OCI-LY1 (cell line): ENCODE measurements around the gene RASAL3.
A peak's percentile ranks its signal among the peaks of the same experiment; 100 is the strongest.

Experiments
- H2AFZ ChIP-seq: fragments of 200-600 bp; sonication (generic), shearing (Covaris generic); 2 replicates; pipeline ENCODE4 v1.6.0; 2014; ENCODE audit warnings: antibody characterized with exemption, mild to moderate bottlenecking, low read length
- H3F3A ChIP-seq: fragments of 200-600 bp; sonication (generic), shearing (Covaris generic); 2 replicates; pipeline ENCODE4 v1.6.0; 2014; ENCODE audit warnings: mild to moderate bottlenecking, antibody characterized with exemption, low read length, moderate library complexity; ENCODE audit not compliant: insufficient read depth
- H3K27ac ChIP-seq: fragments of 200-600 bp; sonication (generic); 2 replicates; pipeline ENCODE4 v1.5.1; 2014; ENCODE audit warnings: low read length, mixed run types, mild to moderate bottlenecking, low read depth; ENCODE audit not compliant: poor library complexity, severe bottlenecking
- H3K27me3 ChIP-seq: fragments of 200-600 bp; sonication (generic); 2 replicates; pipeline ENCODE4 v1.6.0; 2014; ENCODE audit warnings: antibody characterized with exemption, mild to moderate bottlenecking, low read length, moderate library complexity; ENCODE audit not compliant: insufficient read depth
- H3K36me3 ChIP-seq: fragments of 200-600 bp; sonication (generic); 2 replicates; pipeline ENCODE4 v1.6.1; 2014; ENCODE audit warnings: mild to moderate bottlenecking, antibody characterized with exemption, low read length, moderate library complexity, mixed read lengths; ENCODE audit not compliant: insufficient read depth
- H3K4me1 ChIP-seq: fragments of 200-600 bp; sonication (generic); 2 replicates; pipeline ENCODE4 v1.5.1; 2014; ENCODE audit warnings: mild to moderate bottlenecking, low read length, moderate library complexity; ENCODE audit not compliant: insufficient read depth, severe bottlenecking
- H3K4me2 ChIP-seq: fragments of 200-600 bp; sonication (generic), shearing (Covaris generic); 2 replicates; pipeline ENCODE4 v1.6.1; 2014; ENCODE audit warnings: low read length
- H3K4me3 ChIP-seq: fragments of 200-600 bp; sonication (generic); 2 replicates; pipeline ENCODE4 v1.5.1; 2014; ENCODE audit warnings: low read length, low read depth, mild to moderate bottlenecking, mixed read lengths; ENCODE audit not compliant: poor library complexity, severe bottlenecking
- H3K79me2 ChIP-seq: fragments of 200-600 bp; shearing (Covaris generic); 2 replicates; pipeline ENCODE4 v1.6.1; 2016; ENCODE audit warnings: mixed run types, low read length, mixed read lengths; ENCODE audit not compliant: insufficient read depth
- H3K9ac ChIP-seq: fragments of 200-600 bp; sonication (generic), shearing (Covaris generic); 2 replicates; pipeline ENCODE4 v1.6.1; 2014; ENCODE audit warnings: mild to moderate bottlenecking, low read length, mixed read lengths
- H3K9me2 ChIP-seq: fragments of 200-600 bp; sonication (generic), shearing (Covaris generic); 2 replicates; pipeline ENCODE4 v1.6.1; 2014; ENCODE audit warnings: low read depth, mild to moderate bottlenecking, low read length, mixed read lengths
- H3K9me3 ChIP-seq: fragments of 200-600 bp; shearing (Covaris generic); 2 replicates; pipeline ENCODE4 v1.6.1; 2014; ENCODE audit warnings: low read length, mixed read lengths
- H4K20me1 ChIP-seq: fragments of 200-600 bp; sonication (generic), shearing (Covaris generic); 2 replicates; pipeline ENCODE4 v1.6.0; 2016; ENCODE audit warnings: mild to moderate bottlenecking, low read length; ENCODE audit not compliant: insufficient read depth
- EZH2 ChIP-seq: fragments of 200-600 bp; sonication (generic), shearing (Covaris generic); IDR thresholded peaks from 2 replicates; pipeline ENCODE4 v1.8.0; 2017; ENCODE audit warnings: borderline replicate concordance, mixed run types, mild to moderate bottlenecking, antibody characterized with exemption, low read length, moderate library complexity, mixed read lengths
- TF ChIP-seq, protein P1 (sequence below): fragments of 200-600 bp; sonication (generic), shearing (Covaris generic); IDR thresholded peaks from 2 replicates; pipeline ENCODE4 v1.5.1; 2017; ENCODE audit warnings: mild to moderate bottlenecking, antibody characterized with exemption, low read length, moderate library complexity, mixed read lengths

RASAL3 gene

DNA sequence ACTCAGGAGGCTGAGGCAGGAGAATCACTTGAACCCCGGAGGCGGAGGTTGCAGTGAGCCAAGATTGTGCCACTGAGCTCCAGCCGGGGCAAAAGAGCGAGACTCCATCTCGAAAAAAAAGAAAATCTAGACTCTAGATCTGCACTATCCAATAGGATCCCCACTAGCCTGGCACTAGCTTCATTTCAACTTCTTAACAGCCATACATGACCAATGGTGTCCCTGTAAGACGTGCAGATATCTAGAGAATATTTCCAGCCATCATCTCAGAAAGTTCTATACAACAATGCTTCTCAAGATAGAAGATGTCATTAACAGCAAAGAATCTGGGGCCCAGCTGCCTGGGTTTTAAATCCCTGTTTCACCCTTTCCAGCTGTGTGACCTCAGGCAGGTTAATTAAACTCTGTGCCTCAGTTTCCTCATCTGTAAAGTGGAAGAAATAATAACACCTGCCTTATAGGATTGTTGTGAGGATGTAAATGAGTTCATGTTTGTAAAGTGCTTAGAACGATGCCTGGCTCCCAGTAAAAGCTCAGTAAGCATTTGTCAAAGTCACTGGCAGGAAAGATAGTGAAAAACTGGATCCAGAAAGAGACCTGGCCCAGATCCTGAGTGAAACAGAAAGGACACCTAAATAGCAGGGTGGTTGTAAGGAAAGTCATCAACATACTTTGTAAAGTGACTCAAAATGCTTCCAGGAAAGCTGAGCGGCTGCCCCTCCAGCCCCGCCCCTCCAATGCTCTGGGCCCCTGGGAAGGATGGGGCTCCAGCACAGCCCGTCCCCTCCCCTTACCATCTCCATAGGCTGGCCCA, 28.1 kb downstream of the RASAL3 start:
- no peaks in the 10 kb centered on the region for H3K36me3 ChIP-seq
- peaks cover 9% of the 10 kb centered on the region for H3K79me2 ChIP-seq
- H3K9ac ChIP-seq = no peak overlapping the region
- TF ChIP-seq, protein P1, sequence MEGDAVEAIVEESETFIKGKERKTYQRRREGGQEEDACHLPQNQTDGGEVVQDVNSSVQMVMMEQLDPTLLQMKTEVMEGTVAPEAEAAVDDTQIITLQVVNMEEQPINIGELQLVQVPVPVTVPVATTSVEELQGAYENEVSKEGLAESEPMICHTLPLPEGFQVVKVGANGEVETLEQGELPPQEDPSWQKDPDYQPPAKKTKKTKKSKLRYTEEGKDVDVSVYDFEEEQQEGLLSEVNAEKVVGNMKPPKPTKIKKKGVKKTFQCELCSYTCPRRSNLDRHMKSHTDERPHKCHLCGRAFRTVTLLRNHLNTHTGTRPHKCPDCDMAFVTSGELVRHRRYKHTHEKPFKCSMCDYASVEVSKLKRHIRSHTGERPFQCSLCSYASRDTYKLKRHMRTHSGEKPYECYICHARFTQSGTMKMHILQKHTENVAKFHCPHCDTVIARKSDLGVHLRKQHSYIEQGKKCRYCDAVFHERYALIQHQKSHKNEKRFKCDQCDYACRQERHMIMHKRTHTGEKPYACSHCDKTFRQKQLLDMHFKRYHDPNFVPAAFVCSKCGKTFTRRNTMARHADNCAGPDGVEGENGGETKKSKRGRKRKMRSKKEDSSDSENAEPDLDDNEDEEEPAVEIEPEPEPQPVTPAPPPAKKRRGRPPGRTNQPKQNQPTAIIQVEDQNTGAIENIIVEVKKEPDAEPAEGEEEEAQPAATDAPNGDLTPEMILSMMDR = no peak
- no peak for TF ChIP-seq EZH2
- H4K20me1 ChIP-seq = no peaks in the 10 kb centered on the region
- no peak overlapping the region for H3K4me2 ChIP-seq
- no peaks in the 10 kb centered on the region for H3K9me3 ChIP-seq
- H2AFZ ChIP-seq = no peak overlapping the region
- H3K4me3 ChIP-seq = no peak overlapping the region
- no peaks in the 10 kb centered on the region for H3K27me3 ChIP-seq
- H3K9me2 ChIP-seq = no peaks in the 10 kb centered on the region
- no peaks in the 10 kb centered on the region for H3F3A ChIP-seq
- H3K27ac ChIP-seq = no peak overlapping the region
- peaks cover 15% of the 10 kb centered on the region for H3K4me1 ChIP-seq

DNA sequence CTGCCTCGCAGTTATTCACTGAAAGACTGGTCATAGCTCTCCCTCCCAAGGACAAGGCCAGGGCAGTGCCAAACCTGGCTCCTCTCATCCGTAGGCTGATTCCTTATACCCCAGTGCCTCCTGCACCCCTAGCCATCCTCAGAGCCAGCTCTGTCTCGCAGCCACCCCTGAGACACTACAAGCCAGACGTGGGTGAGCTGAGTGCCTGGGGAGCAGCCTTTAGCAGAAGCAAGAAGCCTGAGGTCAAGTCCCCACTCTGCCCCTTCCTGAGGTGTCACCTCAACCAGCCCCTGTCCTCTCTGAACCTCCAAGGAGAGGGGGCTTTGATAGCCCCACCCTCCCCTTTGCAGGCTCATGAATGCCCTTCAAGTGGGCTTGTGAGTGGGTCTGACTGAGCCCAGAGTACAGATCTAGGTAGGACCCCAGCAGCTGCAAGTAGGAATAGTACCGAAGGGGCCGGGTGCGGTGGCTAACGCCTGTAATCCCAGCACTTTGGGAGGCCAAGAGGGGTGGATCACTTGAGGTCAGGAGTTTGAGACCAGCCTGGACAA, 30.8 kb downstream of the RASAL3 start:
- Histone ChIP-seq H4K20me1 (no peaks in the 10 kb centered on the region), H3K9ac (no peak overlapping the region), H3K9me2 (no peaks in the 10 kb centered on the region), H2AFZ (no peak overlapping the region), H3K9me3 (no peaks in the 10 kb centered on the region), H3F3A (no peaks in the 10 kb centered on the region), H3K79me2 (peaks cover 20% of the 10 kb centered on the region), H3K27me3 (no peaks in the 10 kb centered on the region), H3K36me3 (no peaks in the 10 kb centered on the region; the same call in 1 of the 2 replicates), H3K27ac (no peak overlapping the region), H3K4me3 (peak overlapping the region; percentile 79), H3K4me2 (peak overlapping the region; percentile 72), H3K4me1 (peaks cover 25% of the 10 kb centered on the region)
- TF ChIP-seq EZH2 = no peak
- TF ChIP-seq, protein P1 = no peak

DNA sequence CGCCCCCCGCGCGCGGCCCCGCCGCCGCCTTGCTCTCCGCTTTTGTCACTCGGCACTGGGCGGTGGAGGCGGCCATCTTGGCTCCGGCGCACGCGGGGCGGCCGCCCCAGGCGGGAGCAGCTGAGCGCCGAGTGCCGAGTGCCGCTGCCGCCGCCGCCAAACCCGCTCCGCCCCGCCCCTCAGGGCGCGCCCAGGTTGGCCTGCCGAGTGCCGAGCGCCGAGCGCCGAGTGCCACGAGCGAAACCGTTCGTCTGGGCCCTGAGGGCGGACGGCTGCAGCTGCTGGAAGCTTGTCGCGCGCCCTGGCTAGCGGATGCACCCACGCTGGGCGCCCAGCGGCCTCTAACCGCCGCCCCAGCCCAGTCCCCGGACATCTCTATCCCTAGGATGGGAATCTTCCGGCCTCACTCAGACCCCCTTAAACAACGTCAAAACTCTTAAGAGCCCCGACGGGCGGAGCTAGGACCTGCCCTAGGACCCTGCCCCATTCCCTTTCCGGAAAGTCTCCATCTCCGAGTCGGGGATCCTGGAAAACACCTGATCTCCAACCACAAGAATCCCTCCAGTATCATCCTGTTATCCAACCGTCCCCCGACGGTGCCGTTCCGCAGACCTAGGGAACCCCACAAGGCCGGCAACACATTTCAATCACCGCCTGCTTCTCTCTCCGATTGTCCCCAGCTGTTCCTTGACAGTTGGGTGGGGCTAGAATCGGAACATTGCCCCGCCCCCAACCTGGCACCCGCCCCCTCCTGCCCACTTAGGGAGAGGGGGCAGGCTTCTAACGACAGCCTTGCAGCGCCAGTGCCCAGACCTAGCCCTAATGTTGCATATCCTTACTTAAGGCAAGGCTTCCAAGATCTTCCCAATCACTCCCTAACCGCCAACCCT, 31.5 kb downstream of the RASAL3 start:
- peak overlapping the region; percentile 72 for H3K4me2 ChIP-seq
- no peaks in the 10 kb centered on the region for H3K9me3 ChIP-seq
- no peaks in the 10 kb centered on the region for H3K27me3 ChIP-seq
- H3K79me2 ChIP-seq = peaks cover 20% of the 10 kb centered on the region
- H3F3A ChIP-seq = no peaks in the 10 kb centered on the region
- no peaks in the 10 kb centered on the region for H3K9me2 ChIP-seq
- H3K9ac ChIP-seq = peak overlapping the region; percentile 80
- TF ChIP-seq, protein P1 = no peak
- no peak for TF ChIP-seq EZH2
- peaks cover 1% of the 10 kb centered on the region; the same call in 1 of the 2 replicates for H3K36me3 ChIP-seq
- no peak overlapping the region for H3K27ac ChIP-seq
- peak overlapping the region; percentile 79 for H3K4me3 ChIP-seq
- H3K4me1 ChIP-seq = peaks cover 25% of the 10 kb centered on the region
- no peaks in the 10 kb centered on the region for H4K20me1 ChIP-seq
- no peak overlapping the region; the same call in 1 of the 2 replicates for H2AFZ ChIP-seq
